RWPE2 (cell line): ENCODE measurements around the gene RGN.
"Not testable (repeated sequence)": the region's sequence is repeated elsewhere in the genome, so short reads cannot be mapped to it uniquely, and the experiment has no call there.

Source experiments
- ATAC-seq: fragments of 200-7000 bp; cut with Tn5 transposase; 3 replicates; pipeline ENCODE4 v1.9.1; 2021; ENCODE audit warnings: low read depth
- DNase-seq: peaks from one replicate; pipeline ENCODE4 v3.0.0-alpha.2; 2020; ENCODE audit warnings: low spot score
- H3K27ac ChIP-seq: fragments of 450-650 bp; 2 replicates; pipeline ENCODE4 v1.5.1; 2017; ENCODE audit warnings: mild to moderate bottlenecking; ENCODE audit not compliant: poor library complexity, severe bottlenecking
- H3K27me3 ChIP-seq: fragments of 250-450 bp; sonication (Bioruptor Pico); 2 replicates; pipeline ENCODE4 v1.5.1; 2021; ENCODE audit warnings: mild to moderate bottlenecking, moderate library complexity; ENCODE audit not compliant: insufficient read depth, poor library complexity, severe bottlenecking
- H3K36me3 ChIP-seq: fragments of 250-450 bp; sonication (Bioruptor Pico); 2 replicates; pipeline ENCODE4 v1.5.1; 2020; ENCODE audit warnings: low read depth, mild to moderate bottlenecking, moderate library complexity
- H3K4me1 ChIP-seq: fragments of 250-450 bp; sonication (Bioruptor Pico); 2 replicates; pipeline ENCODE4 v1.5.1; 2021; ENCODE audit warnings: mild to moderate bottlenecking, moderate library complexity; ENCODE audit not compliant: insufficient read depth, poor library complexity, severe bottlenecking
- H3K4me3 ChIP-seq: fragments of 250-450 bp; sonication (Bioruptor Pico); 2 replicates; pipeline ENCODE4 v1.5.1; 2021; ENCODE audit warnings: mild to moderate bottlenecking, moderate library complexity; ENCODE audit not compliant: severe bottlenecking
- H3K9me3 ChIP-seq: fragments of 250-450 bp; sonication (Bioruptor Pico); 2 replicates; pipeline ENCODE4 v1.5.1; 2021; ENCODE audit warnings: mild to moderate bottlenecking, moderate library complexity; ENCODE audit not compliant: severe bottlenecking
- CTCF ChIP-seq: fragments of 450-650 bp; IDR thresholded peaks from one replicate; pipeline ENCODE4 v1.5.1; 2017; ENCODE audit warnings: mild to moderate bottlenecking, moderate library complexity; ENCODE audit not compliant: poor library complexity, severe bottlenecking

Gene RGN

GRCh38 chrX:47097018-47097417 lies 18.8 kb downstream of the RGN start:
- H3K27ac ChIP-seq: no peak overlapping the region
- no peak overlapping the region for H3K4me3 ChIP-seq
- no peaks in the 10 kb centered on the region for H3K36me3 ChIP-seq
- no peaks in the 10 kb centered on the region for H3K4me1 ChIP-seq
- TF ChIP-seq CTCF: no peak
- DNase-seq (no peak), ATAC-seq (no peak)
- no peaks in the 10 kb centered on the region for H3K9me3 ChIP-seq
- H3K27me3 ChIP-seq: no peaks in the 10 kb centered on the region

GRCh38 chrX:47098338-47099094 lies 20.3 kb downstream of the RGN start:
- Histone ChIP-seq H3K9me3 (no peaks in the 10 kb centered on the region), H3K27ac (no peak overlapping the region), H3K36me3 (no peaks in the 10 kb centered on the region), H3K4me3 (no peak overlapping the region), H3K4me1 (no peaks in the 10 kb centered on the region), H3K27me3 (no peaks in the 10 kb centered on the region)
- DNase-seq (no peak), ATAC-seq (no peak)
- TF ChIP-seq CTCF: no peak

DNA sequence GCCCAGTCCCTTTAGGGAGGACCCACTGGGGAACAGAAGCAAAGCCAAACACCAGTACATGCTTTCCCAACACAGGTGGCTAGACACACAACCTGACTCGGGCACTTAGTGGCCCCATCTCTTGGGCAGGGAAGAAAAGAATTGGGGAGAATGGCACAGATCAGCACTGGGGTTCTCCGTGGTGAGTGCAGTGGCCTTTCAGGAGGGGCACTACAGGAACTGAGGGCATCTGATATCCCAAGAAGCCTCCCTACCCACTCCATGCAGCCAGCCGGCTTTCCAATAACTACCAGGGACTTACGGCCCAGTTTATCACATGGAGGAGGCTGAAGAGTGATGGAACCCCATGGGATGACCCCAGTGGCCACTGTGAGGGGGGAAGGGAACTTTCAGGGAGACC lies 23.0 kb downstream of the RGN start:
- Histone ChIP-seq H3K27me3 (no peaks in the 10 kb centered on the region), H3K9me3 (no peaks in the 10 kb centered on the region), H3K27ac (no peak overlapping the region), H3K4me3 (no peak overlapping the region), H3K36me3 (no peaks in the 10 kb centered on the region), H3K4me1 (no peaks in the 10 kb centered on the region)
- ATAC-seq: no peak
- no peak for DNase-seq
- TF ChIP-seq CTCF: no peak

GRCh38 chrX:47110936-47111615 lies 32.8 kb downstream of the RGN start:
- H3K27ac ChIP-seq, DNase-seq, H3K9me3 ChIP-seq, H3K36me3 ChIP-seq, H3K4me3 ChIP-seq, H3K4me1 ChIP-seq, ATAC-seq, H3K27me3 ChIP-seq: not testable (repeated sequence)

- no peaks in the 10 kb centered on the region for H3K9me3 ChIP-seq
- no peaks in the 10 kb centered on the region for H3K36me3 ChIP-seq
- no peaks in the 10 kb centered on the region for H3K4me1 ChIP-seq
- H3K27ac ChIP-seq: no peak overlapping the region
- H3K27me3 ChIP-seq: no peaks in the 10 kb centered on the region
- DNase-seq (no peak), ATAC-seq (no peak)
- no peak for TF ChIP-seq CTCF
- no peak overlapping the region for H3K4me3 ChIP-seq
Measured at GRCh38 chrX:47112316-47112954, 34.2 kb downstream of the RGN start.

DNA sequence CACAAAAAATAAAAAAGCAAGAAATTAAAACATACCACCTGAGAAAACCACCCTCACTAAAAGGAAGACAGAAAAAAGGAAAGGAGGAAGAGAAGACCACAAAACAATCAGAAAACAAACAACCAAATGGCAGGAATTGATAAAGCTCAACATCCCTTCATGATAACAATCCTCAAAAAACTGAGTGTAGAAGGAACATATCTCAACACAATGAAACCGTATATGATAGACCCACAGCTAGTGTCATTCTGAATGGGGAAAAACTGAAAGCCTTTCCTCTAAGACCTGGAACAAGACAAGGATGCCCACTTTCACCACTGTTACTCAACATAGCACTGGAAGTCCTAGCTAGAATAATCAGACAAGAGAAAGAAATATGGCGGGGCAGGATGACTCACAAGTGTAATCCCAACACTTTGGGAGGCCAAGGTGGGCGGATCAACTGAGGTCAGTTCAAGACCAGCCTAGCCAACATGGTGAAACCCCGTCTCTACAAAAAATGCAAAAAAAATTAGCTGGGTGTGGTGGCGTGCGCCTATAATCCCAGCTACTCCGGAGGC lies 38.4 kb downstream of the RGN start:
- H3K36me3 ChIP-seq, ATAC-seq, H3K4me3 ChIP-seq, DNase-seq, H3K4me1 ChIP-seq, H3K27me3 ChIP-seq, H3K9me3 ChIP-seq, H3K27ac ChIP-seq: not testable (repeated sequence)

DNA sequence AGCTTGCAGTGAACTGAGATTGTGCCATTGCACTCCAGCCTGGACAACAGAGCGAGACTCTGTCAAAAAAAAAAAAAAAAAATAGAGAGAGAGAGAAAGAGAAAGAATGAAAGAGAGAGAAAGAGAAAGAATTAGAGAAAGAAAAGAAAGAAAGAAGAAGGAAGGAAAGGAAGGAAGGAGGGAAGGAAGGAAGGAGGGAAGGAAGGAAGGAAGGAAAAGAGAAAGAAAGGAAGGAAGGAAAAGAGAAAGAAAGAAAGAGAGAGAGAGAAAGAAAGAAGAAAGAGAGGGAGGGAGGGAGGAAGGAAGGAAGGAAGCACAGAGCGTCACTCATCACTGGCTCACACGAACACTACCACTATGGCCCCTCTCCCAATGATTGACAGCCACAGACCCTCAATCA lies 46.2 kb downstream of the RGN start:
- not testable (repeated sequence) for H3K9me3 ChIP-seq, ATAC-seq, H3K27ac ChIP-seq

More for the DNA sequence above, 46.2 kb downstream of the RGN start:
- not testable (repeated sequence) for H3K4me1 ChIP-seq, H3K36me3 ChIP-seq, DNase-seq, H3K27me3 ChIP-seq, H3K4me3 ChIP-seq
